ENCODE data around the gene MAML3.

- TF ChIP-seq POLR2AphosphoS5 (IDR thresholded peaks at IDR 0.05), result no peak
- no peak for TF ChIP-seq CTCF (IDR thresholded peaks at IDR 0.05)
Measured at GRCh38 chr4:139961344-139961946, 192.5 kb downstream of the MAML3 start.

Measured in suprapubic skin (tissue), 3 donors.